Measurements from ENCODE around the gene HECTD1. TPM values are rescaled to one million over a fixed set of nuclear protein-coding genes. Genes with fewer than 3 reads are reported as not detected.

HECTD1 gene
- 46.8 and 62.5 TPM in 2 replicates for total RNA-seq

DNA sequence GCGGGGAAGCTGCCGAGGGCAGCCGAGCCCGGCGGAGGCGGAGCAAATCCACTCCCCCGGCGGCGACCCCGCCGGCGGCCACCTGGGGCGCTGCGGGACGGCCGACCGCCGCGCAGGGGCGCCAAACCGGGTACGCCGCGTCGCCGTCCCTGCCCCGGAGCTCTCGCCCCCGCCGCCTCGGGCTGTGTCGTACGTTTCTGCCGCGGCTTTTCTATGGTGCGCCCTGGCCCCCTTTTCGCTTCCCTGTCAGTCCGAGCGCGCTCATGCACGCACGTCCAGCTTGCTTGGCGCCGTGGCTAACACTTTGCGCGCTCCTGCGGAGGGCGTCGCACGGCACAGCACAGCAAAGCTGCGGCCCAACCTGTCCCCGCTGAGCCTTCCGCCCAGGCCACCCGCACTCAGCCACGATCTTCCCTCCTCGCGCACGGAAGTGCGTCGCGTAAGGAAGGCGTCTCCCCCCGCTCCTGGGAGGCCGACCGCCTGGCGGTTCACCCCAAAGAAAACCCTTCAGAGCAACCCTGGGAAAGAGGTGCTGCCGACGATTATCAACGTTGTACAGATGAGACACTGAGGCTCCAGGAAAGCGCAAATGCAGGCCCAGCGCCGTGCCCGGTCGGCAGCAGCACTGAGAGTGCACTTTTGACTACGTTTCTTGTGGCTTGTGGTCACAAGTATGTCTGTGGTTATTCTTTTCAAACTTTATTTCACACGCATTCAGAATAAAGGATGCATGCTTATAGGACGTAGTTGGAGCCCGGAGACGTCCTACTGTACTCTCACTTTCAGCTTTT, at the start of gene HECTD1:
Gene HECTD1, minus strand, starts transcription at position 39 of the 791 bp plus-strand sequence. CDS start 1,857 bp downstream, outside the sequence.

Other genes starting within 250 kb of the HECTD1 start
- gene AP4S1, start 182.1 kb downstream of the HECTD1 start, total RNA-seq: 5.8 and 15.1 TPM in 2 replicates
- gene STRN3, start 181.4 kb downstream of the HECTD1 start, total RNA-seq: 16.2 and 22.7 TPM in 2 replicates
- gene HEATR5A, start 212.8 kb upstream of the HECTD1 start, total RNA-seq: 12.2 and 14.5 TPM in 2 replicates
- gene DTD2, start 249.7 kb upstream of the HECTD1 start, total RNA-seq: 31.2 and 35.6 TPM in 2 replicates

Measured in bronchus fibroblast of lung (primary cell).